ENCODE data around the gene NR3C2.

- no peak for TF ChIP-seq CTCF (IDR thresholded peaks at IDR 0.05; ENCODE audit: low read depth, low read length, missing input control)
- no peak for TF ChIP-seq GABPA (IDR thresholded peaks at IDR 0.05 in 1 of 2, conservative IDR thresholded peaks at IDR 0.05 in 1 of 2)
- TF ChIP-seq, protein P1, sequence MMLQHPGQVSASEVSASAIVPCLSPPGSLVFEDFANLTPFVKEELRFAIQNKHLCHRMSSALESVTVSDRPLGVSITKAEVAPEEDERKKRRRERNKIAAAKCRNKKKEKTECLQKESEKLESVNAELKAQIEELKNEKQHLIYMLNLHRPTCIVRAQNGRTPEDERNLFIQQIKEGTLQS (IDR thresholded peaks at IDR 0.05) = no peak
- TF ChIP-seq FOXA1 (IDR thresholded peaks at IDR 0.05) = no peak
- no peak for TF ChIP-seq TAF1 (conservative IDR thresholded peaks at IDR 0.05)
- no peak for TF ChIP-seq YY1 (IDR thresholded peaks at IDR 0.05)
- TF ChIP-seq EGR1 (IDR thresholded peaks at IDR 0.05; ENCODE audit: low read depth in 2 of 2) = no peak
- no peak for TF ChIP-seq REST (IDR thresholded peaks at IDR 0.05)
- TF ChIP-seq, protein P2, sequence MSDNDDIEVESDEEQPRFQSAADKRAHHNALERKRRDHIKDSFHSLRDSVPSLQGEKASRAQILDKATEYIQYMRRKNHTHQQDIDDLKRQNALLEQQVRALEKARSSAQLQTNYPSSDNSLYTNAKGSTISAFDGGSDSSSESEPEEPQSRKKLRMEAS (IDR thresholded peaks at IDR 0.05) = no peak
- TF ChIP-seq HNF4G (IDR thresholded peaks at IDR 0.05) = no peak
- no peak for TF ChIP-seq RXRA (IDR thresholded peaks at IDR 0.05)
These were observed 29.7 kb downstream of the NR3C2 start for GRCh38 chr4:148412460-148412994.
